ENCODE data around the gene DAND5. TPM values are rescaled to one million over a fixed set of nuclear protein-coding genes. Genes with fewer than 3 reads are reported as not detected.

The DAND5 gene
- total and polyA plus RNA-seq, 10 of the 15 experiments (the other 5 are each of a cell fraction or from before 2014, with no cell fraction given): 0.06 to 0.15 (median 0.12) TPM; not detected in 5

GRCh38 chr19:12985049-12985776, 15.8 kb downstream of the DAND5 start (continued):
- TF ChIP-seq MLLT1 (IDR thresholded peaks at IDR 0.05): peak; percentile 82; the same call in 1 of the 2 replicates
- TF ChIP-seq NFXL1 (IDR thresholded peaks at IDR 0.05; ENCODE audit: borderline replicate concordance): no peak
- peak; percentile 40; the same call in 1 of the 2 replicates for TF ChIP-seq PKNOX1 (IDR thresholded peaks at IDR 0.05)
- TF ChIP-seq PBX3 (IDR thresholded peaks at IDR 0.05; ENCODE audit: insufficient replicate concordance, low read depth, low read length): no peak
- TF ChIP-seq RELB (IDR thresholded peaks at IDR 0.05; ENCODE audit: low read depth): peak; percentile 72; the same call in 1 of the 2 replicates
- peak; percentile 61 for TF ChIP-seq IKZF1 (conservative IDR thresholded peaks at IDR 0.05)
- TF ChIP-seq TCF12 (IDR thresholded peaks at IDR 0.05; ENCODE audit: low read depth, low read length): 0 out of 2 replicates have a peak, but pooled peaks have one; percentile 30
- no peak for TF ChIP-seq TBL1XR1 (IDR thresholded peaks at IDR 0.05; ENCODE audit: low read depth, low read length)
- TF ChIP-seq LARP7 (IDR thresholded peaks at IDR 0.05): no peak
- no peak for TF ChIP-seq SPI1 (IDR thresholded peaks at IDR 0.05; ENCODE audit: borderline replicate concordance, insufficient read depth, low read depth, low read length)
- TF ChIP-seq KLF5 (IDR thresholded peaks at IDR 0.05; ENCODE audit: partially characterized antibody): peak; percentile 30
- no peak for TF ChIP-seq IRF5 (IDR thresholded peaks at IDR 0.05; ENCODE audit: borderline replicate concordance)
- no peak for TF ChIP-seq SIX5 (IDR thresholded peaks at IDR 0.05; ENCODE audit: low read depth, low read length, severe bottlenecking)
- no peak for TF ChIP-seq NFYA (IDR thresholded peaks at IDR 0.05; ENCODE audit: borderline replicate concordance, low read depth, low read length)
- peak; percentile 67 for TF ChIP-seq MXI1 (IDR thresholded peaks at IDR 0.05; ENCODE audit: low read depth, low read length)
- peak; percentile 85; the same call in 1 of the 2 replicates for TF ChIP-seq NBN (IDR thresholded peaks at IDR 0.05)
- TF ChIP-seq HSF1 (IDR thresholded peaks at IDR 0.05; ENCODE audit: low read depth, low read length): no peak
- peak; percentile 90 to 96; a peak in 3 of 4 replicates for TF ChIP-seq BHLHE40 (IDR thresholded peaks at IDR 0.05; ENCODE audit: borderline replicate concordance in 1 of 2, low read depth in 2 of 2, low read length in 1 of 2)
- TF ChIP-seq MEF2B (IDR thresholded peaks at IDR 0.05; ENCODE audit: partially characterized antibody, poor library complexity, severe bottlenecking): peak; percentile 77
- TF ChIP-seq SREBF2 (IDR thresholded peaks at IDR 0.05; ENCODE audit: low read length): no peak
- TF ChIP-seq IKZF2 (IDR thresholded peaks at IDR 0.05): peak; percentile 20 to 23; a peak in 2 of 4 replicates

Data from GM12878 (cell line).